Gastroesophageal sphincter (tissue), 3 donors: ENCODE results near the gene FAR2.

Experiments used
- EP300 ChIP-seq: sonication (generic); formaldehyde crosslinking; IDR thresholded peaks from one replicate; pipeline ENCODE4 v1.6.1; 2017; ENCODE audit warnings: antibody characterized with exemption, mild to moderate bottlenecking
- POLR2A ChIP-seq, 2 donors: fragments of 450-650 bp; IDR thresholded peaks; one replicate each; pipeline ENCODE4 v1.6.1; 2017; ENCODE audit warnings: antibody characterized with exemption in 2 of 2, mild to moderate bottlenecking in 2 of 2, moderate library complexity in 1 of 2
- POLR2AphosphoS5 ChIP-seq: sonication (generic); formaldehyde crosslinking; IDR thresholded peaks from one replicate; pipeline ENCODE4 v1.6.1; 2017; ENCODE audit warnings: antibody characterized with exemption
- TF ChIP-seq, protein P1 (sequence below), 4 experiments: fragments of 200-600 bp in 2 of 4; fragments of 450-650 bp in 2 of 4; sonication (generic) in 1 of 4; IDR thresholded peaks; one replicate each; pipeline ENCODE4 v1.5.1; 2017 to 2019; ENCODE audit warnings: antibody characterized with exemption in 4 of 4, mild to moderate bottlenecking in 2 of 4, moderate library complexity in 2 of 4

DNA sequence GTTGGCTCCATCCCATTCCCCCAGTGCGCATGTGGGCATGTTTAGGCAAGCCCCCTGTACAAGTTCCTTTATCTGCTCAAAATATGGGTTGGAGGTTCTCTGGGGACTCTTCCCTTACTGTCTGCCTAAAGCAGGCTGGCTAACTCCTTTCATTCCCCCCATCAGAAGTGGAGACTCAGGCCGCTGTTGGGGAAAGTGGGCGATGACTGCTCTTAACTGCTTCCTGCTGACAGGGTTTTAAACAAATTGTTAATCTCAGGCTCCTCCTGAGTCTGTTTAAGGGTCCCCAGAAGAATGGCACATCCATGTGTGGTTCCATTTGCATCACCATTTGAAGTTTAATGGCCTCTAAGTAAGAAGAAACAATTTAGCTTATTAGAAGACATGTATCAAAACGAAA lies 15.4 kb upstream of the FAR2 start:
- TF ChIP-seq, protein P1, sequence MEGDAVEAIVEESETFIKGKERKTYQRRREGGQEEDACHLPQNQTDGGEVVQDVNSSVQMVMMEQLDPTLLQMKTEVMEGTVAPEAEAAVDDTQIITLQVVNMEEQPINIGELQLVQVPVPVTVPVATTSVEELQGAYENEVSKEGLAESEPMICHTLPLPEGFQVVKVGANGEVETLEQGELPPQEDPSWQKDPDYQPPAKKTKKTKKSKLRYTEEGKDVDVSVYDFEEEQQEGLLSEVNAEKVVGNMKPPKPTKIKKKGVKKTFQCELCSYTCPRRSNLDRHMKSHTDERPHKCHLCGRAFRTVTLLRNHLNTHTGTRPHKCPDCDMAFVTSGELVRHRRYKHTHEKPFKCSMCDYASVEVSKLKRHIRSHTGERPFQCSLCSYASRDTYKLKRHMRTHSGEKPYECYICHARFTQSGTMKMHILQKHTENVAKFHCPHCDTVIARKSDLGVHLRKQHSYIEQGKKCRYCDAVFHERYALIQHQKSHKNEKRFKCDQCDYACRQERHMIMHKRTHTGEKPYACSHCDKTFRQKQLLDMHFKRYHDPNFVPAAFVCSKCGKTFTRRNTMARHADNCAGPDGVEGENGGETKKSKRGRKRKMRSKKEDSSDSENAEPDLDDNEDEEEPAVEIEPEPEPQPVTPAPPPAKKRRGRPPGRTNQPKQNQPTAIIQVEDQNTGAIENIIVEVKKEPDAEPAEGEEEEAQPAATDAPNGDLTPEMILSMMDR (IDR thresholded peaks at IDR 0.05): no peak
- TF ChIP-seq POLR2A (IDR thresholded peaks at IDR 0.05): no peak
- TF ChIP-seq EP300: no peak
- no peak for TF ChIP-seq POLR2AphosphoS5
